Liver (tissue), 9 donors: Measurements from ENCODE around the gene EARS2. TPM values are rescaled to one million over a fixed set of nuclear protein-coding genes. Genes with fewer than 3 reads are reported as not detected.

Experiments
- DNase-seq: peaks from one replicate; pipeline ENCODE4 v3.0.0-alpha.2; 2017; ENCODE audit warnings: low spot score
- H3K27ac ChIP-seq, 2 donors: one replicate each; pipeline ENCODE4 v1.7.0; 2013; ENCODE audit warnings: inconsistent platforms in 2 of 2, low read length in 2 of 2, control low read depth in 1 of 2, low read depth in 1 of 2, mild to moderate bottlenecking in 1 of 2
- H3K27me3 ChIP-seq, 4 donors: one replicate each; pipeline versions ENCODE4 v1.6.1 to v1.7.0; 2013; ENCODE audit warnings: low read length in 3 of 4, inconsistent platforms in 1 of 4, mild to moderate bottlenecking in 1 of 4, moderate library complexity in 1 of 4; ENCODE audit not compliant: control insufficient read depth in 4 of 4, insufficient read depth in 4 of 4
- H3K36me3 ChIP-seq, 4 donors: one replicate each; pipeline versions ENCODE4 v1.6.1 to v1.7.0; 2013; ENCODE audit warnings: low read length in 3 of 4, mild to moderate bottlenecking in 3 of 4, low read depth in 1 of 4, moderate library complexity in 1 of 4; ENCODE audit not compliant: control insufficient read depth in 4 of 4, insufficient read depth in 3 of 4
- H3K4me1 ChIP-seq, 4 donors: one replicate each; pipeline versions ENCODE4 v1.6.1 to v1.7.0; 2013; ENCODE audit warnings: low read length in 3 of 4, mild to moderate bottlenecking in 3 of 4, moderate library complexity in 1 of 4; ENCODE audit not compliant: control insufficient read depth in 4 of 4, insufficient read depth in 4 of 4
- H3K4me3 ChIP-seq, 3 donors: one replicate each; pipeline versions ENCODE4 v1.6.1 to v1.7.0; 2013; ENCODE audit warnings: low read length in 3 of 3, control low read depth in 1 of 3, low read depth in 1 of 3, mild to moderate bottlenecking in 1 of 3
- H3K9ac ChIP-seq, 2 donors: one replicate each; pipeline ENCODE4 v1.7.0; 2013; ENCODE audit warnings: low read length in 2 of 2, mild to moderate bottlenecking in 2 of 2, moderate library complexity in 2 of 2, control low read depth in 1 of 2, low read depth in 1 of 2
- H3K9me3 ChIP-seq, 4 donors: one replicate each; pipeline versions ENCODE4 v1.6.1 to v1.7.0; 2013; ENCODE audit warnings: low read length in 3 of 4; ENCODE audit not compliant: control insufficient read depth in 4 of 4
- CTCF ChIP-seq: fragments of 150-350 bp; IDR thresholded peaks from 2 replicates; pipeline ENCODE4 v1.5.1; 2017; ENCODE audit warnings: improper control_type of control experiment, low read depth, low read length; ENCODE audit not compliant: missing input control
- EGR1 ChIP-seq, 2 donors: IDR thresholded peaks; 2 replicates each; pipeline ENCODE4 v1.6.1; 2016 to 2018; ENCODE audit warnings: antibody characterized with exemption in 2 of 2, low read depth in 2 of 2
- FOXA1 ChIP-seq: IDR thresholded peaks from 2 replicates; pipeline ENCODE4 v1.6.1; 2016; ENCODE audit warnings: antibody characterized with exemption
- GABPA ChIP-seq, 2 donors: IDR thresholded peaks in 1 of 2; conservative IDR thresholded peaks in 1 of 2; 2 replicates each; pipeline ENCODE4 v1.6.1; 2016; ENCODE audit warnings: antibody characterized with exemption in 2 of 2, mild to moderate bottlenecking in 1 of 2, moderate library complexity in 1 of 2
- HNF4A ChIP-seq, 2 donors: conservative IDR thresholded peaks; 2 replicates each; pipeline ENCODE4 v1.6.1; 2016; ENCODE audit warnings: antibody characterized with exemption in 2 of 2, mild to moderate bottlenecking in 2 of 2
- HNF4G ChIP-seq: IDR thresholded peaks from 2 replicates; pipeline ENCODE4 v1.6.1; 2016; ENCODE audit warnings: antibody characterized with exemption
- JUND ChIP-seq, 2 donors: IDR thresholded peaks; 2 replicates each; pipeline ENCODE4 v1.6.1; 2016; ENCODE audit warnings: antibody characterized with exemption in 2 of 2
- MAX ChIP-seq: IDR thresholded peaks from 2 replicates; pipeline ENCODE4 v1.6.1; 2016; ENCODE audit warnings: antibody characterized with exemption
- NR2F2 ChIP-seq: IDR thresholded peaks from 2 replicates; pipeline ENCODE4 v1.6.1; 2016; ENCODE audit warnings: antibody characterized with exemption
- RAD21 ChIP-seq, 2 donors: IDR thresholded peaks; 2 replicates each; pipeline ENCODE4 v1.6.1; 2016; ENCODE audit warnings: antibody characterized with exemption in 2 of 2, mild to moderate bottlenecking in 2 of 2
- REST ChIP-seq: IDR thresholded peaks from 2 replicates; pipeline ENCODE4 v1.6.1; 2016; ENCODE audit warnings: antibody characterized with exemption, mild to moderate bottlenecking
- RXRA ChIP-seq, 2 donors: IDR thresholded peaks; 2 replicates each; pipeline ENCODE4 v1.6.1; 2017 to 2018; ENCODE audit warnings: antibody characterized with exemption in 2 of 2, mild to moderate bottlenecking in 1 of 2
- SP1 ChIP-seq: IDR thresholded peaks from 2 replicates; pipeline ENCODE4 v1.6.1; 2018; ENCODE audit warnings: antibody characterized with exemption, mild to moderate bottlenecking
- YY1 ChIP-seq: IDR thresholded peaks from 2 replicates; pipeline ENCODE4 v1.6.1; 2016; ENCODE audit warnings: antibody characterized with exemption, mild to moderate bottlenecking
- ZBTB33 ChIP-seq: IDR thresholded peaks from 2 replicates; pipeline ENCODE4 v1.6.1; 2016; ENCODE audit warnings: antibody characterized with exemption
- WGBS: extraction: QIAGEN DNeasy Blood & Tissue Kit; methylation state at CpG from one replicate; pipeline ENCODE4 v1.1.7; 2013; 5-methylcytosine and 5-hydroxymethylcytosine counted together
- polyA plus RNA-seq, 2 donors: library from polyadenylated mRNA; stranded (reverse) in 1 of 2; unstranded in 1 of 2; fragments of 200-250 nt in 1 of 2; fragments of >200 nt in 1 of 2; fragmentation: Nextera tagmentation in 1 of 2; extraction: Ambion mirVana in 1 of 2; gene quantifications; one replicate each; pipeline versions ENCODE4 v1.2.1 to v1.2.3, GENCODE V29; 2013 to 2015
- total RNA-seq, 2 donors: library from RNA; depleted of rRNA; stranded (reverse); fragments of >200 nt; gene quantifications; one replicate each; pipeline ENCODE4 v1.2.3, GENCODE V29; 2014
- donor health status: healthy.
- donor health status: healthy.
- donor health status: healthy.
- donor health status: healthy.
- donor health status: healthy.

Gene EARS2
- total and polyA plus RNA-seq, 4 donors = 11.6 to 31.0 (median 19.6) TPM

GRCh38 chr16:23494188-23494587 lies 63.0 kb downstream of the EARS2 start:
- Histone ChIP-seq H3K4me1 (peaks cover 2 to 8% (median 5%) of the 10 kb centered on the region in 4 donors), H3K4me3 (no peak overlapping the region), H3K9ac (no peak overlapping the region), H3K27ac (no peak overlapping the region), H3K36me3 (peaks cover 3 to 51% (median 24%) of the 10 kb centered on the region in 4 donors), H3K9me3 (no peaks in the 10 kb centered on the region), H3K27me3 (no peaks in the 10 kb centered on the region)
- WGBS = 95% methylated on average over 11 of the region's 11 CpGs
- no peak for DNase-seq
- TF ChIP-seq CTCF = no peak
- TF ChIP-seq RXRA (IDR thresholded peaks at IDR 0.05) = no peak
- TF ChIP-seq EGR1 (IDR thresholded peaks at IDR 0.05; ENCODE audit: low read depth in 2 of 2) = no peak
- no peak for TF ChIP-seq NR2F2
- no peak for TF ChIP-seq RAD21 (IDR thresholded peaks at IDR 0.05)
- TF ChIP-seq SP1 = no peak
- no peak for TF ChIP-seq REST
- TF ChIP-seq FOXA1 = no peak
- no peak for TF ChIP-seq JUND (IDR thresholded peaks at IDR 0.05)
- TF ChIP-seq MAX = no peak

DNA sequence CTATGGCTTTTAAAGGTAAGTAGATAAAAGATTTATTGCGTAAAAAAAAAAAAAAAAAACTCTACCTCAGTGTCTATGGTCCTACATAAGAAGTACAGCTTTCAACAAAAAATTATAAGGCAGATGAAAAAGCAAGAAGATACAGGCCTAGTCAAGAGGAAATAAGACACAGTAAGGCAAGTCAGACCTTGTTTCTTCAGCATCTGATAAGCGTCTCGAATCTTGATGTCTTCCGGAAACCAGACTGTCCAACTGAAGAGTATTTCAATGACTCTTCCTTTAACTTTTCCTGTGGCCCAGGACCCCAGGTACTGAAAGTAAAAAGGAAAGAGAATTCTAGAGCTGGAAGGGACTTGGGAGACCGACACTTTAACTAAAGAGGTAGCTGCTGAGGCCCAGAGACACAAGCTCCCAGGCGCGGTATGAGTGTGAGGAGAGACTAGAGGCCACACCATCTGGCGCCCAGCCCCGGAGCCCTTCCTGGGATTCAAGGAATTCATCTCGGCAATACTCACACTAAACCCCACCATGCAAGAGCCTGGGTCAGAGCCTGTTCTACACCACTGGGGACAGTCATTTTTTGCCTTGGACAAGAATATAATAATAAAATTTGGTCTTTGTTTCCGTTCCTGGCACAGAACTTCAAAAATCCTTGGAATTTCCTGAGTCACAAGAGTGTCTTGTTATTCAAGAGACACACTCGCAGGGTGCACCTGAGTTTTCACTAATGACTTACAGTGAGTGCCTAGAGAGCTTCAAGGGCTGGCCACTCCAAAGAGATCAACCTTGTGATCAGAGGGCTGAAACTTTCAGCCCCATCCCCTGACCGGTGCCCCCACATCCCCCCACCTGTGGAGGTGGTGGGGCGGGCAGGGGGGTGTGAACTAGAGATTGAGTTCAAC lies 65.4 kb downstream of the EARS2 start:
- WGBS = 92% methylated on average over 14 of the region's 14 CpGs
- H3K27me3 ChIP-seq = no peaks in the 10 kb centered on the region
- no peaks in the 10 kb centered on the region for H3K9me3 ChIP-seq
- H3K4me1 ChIP-seq = no peaks in the 10 kb centered on the region
- H3K27ac ChIP-seq = no peak overlapping the region
- no peak overlapping the region for H3K9ac ChIP-seq
- H3K4me3 ChIP-seq = no peak overlapping the region
- no peak for DNase-seq
- H3K36me3 ChIP-seq = peaks cover 8 to 73% (median 44%) of the 10 kb centered on the region in 4 donors
- TF ChIP-seq JUND (IDR thresholded peaks at IDR 0.05) (no peak), CTCF (no peak), GABPA (IDR thresholded peaks at IDR 0.05 in 1 of 2, conservative IDR thresholded peaks at IDR 0.05 in 1 of 2) (no peak), RAD21 (IDR thresholded peaks at IDR 0.05) (no peak), ZBTB33 (no peak), YY1 (no peak), REST (no peak), SP1 (no peak), EGR1 (IDR thresholded peaks at IDR 0.05; ENCODE audit: low read depth in 2 of 2) (no peak), RXRA (IDR thresholded peaks at IDR 0.05) (no peak), HNF4A (conservative IDR thresholded peaks at IDR 0.05) (no peak), MAX (no peak), HNF4G (no peak)
